AG20443 (cell line): ENCODE data around the gene MED9.

ENCODE experiments used
- DNase-seq: peaks from one replicate; pipeline ENCODE4 v3.0.0; 2012; ENCODE audit warnings: low spot score, mixed read lengths

The MED9 gene

DNA sequence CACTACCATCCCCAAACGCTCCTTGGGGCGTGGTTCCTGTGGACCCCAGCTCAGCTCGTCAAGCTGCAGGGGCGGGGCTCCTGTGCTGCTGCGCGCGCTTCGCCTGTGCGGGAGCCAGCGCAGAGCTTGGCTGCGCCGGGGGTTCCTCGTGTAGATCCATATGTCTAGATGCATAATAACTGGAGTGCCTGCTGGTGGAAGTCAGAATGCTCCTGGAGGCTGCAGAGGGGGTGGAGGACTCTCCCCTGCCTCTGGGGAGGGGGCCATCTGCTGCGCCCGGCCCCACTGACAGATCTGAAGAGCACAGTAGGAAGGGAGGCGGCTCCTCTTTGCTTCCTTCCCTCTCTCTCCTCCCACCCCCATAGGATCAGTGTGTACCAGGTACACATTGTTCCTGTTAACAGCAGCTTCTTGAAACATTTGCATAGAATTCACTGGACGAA lies 14.8 kb downstream of the MED9 start:
- DNase-seq: no peak

GRCh38 chr17:17492085-17492484 lies 15.3 kb downstream of the MED9 start:
- no peak for DNase-seq

DNA sequence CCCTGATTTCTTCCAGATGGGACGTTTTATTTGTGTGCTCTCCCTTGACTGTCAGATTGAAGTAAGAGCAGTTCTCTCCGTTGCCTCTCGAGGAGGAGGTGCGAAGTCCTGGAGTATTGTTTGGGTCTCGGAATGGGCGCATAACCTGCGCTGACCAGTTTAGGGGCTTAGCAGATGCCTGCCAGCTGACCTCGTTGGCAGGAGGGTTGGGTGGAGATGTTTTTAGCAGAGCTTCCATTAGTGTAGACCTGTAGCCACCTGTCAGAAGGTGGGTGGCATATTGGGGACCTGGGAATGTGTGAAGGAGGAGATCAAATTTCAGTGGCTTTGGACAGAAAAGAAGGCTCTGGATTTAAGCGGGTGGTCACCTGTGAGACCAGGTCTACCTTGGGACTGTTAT lies 15.8 kb downstream of the MED9 start:
- no peak for DNase-seq

GRCh38 chr17:17493249-17493985 lies 16.6 kb downstream of the MED9 start:
- no peak for DNase-seq

GRCh38 chr17:17493986-17494466 lies 17.2 kb downstream of the MED9 start:
- DNase-seq: no peak

GRCh38 chr17:17494499-17494869 lies 17.7 kb downstream of the MED9 start:
- no peak for DNase-seq

GRCh38 chr17:17494870-17495535 lies 18.2 kb downstream of the MED9 start:
- peak; percentile 49 for DNase-seq

DNA sequence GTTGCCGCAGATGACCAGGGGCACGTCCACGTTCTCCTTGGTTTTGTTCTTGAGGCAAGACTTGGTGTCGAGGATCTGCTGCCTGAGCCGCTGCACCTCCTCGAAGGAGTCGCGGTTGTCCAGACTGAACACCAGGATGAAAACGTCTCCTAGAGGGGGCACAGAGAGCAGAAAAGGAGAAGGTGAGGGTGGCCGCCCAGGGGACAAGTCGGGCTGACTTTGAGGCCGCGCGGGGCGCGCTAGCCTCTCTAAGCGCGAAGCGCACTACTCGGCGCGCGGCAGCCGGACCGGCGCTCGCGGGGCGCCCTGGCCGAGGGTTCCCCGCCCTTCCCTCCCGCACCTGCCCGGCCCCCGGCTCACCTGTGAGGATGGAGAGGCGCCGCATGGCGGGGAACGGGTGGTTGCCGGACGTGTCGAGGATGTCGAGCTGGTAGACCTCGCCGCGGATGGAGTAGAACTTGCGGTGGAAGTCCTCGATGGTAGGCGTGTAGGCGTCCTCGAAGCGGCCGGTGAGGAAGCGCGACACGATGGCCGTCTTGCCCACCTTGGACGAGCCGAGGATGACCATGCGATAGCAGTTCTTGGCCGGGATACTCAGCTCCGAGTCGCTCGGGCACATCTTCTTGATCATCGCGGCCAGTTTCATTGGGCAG lies 18.9 kb downstream of the MED9 start:
- no peak for DNase-seq

DNA sequence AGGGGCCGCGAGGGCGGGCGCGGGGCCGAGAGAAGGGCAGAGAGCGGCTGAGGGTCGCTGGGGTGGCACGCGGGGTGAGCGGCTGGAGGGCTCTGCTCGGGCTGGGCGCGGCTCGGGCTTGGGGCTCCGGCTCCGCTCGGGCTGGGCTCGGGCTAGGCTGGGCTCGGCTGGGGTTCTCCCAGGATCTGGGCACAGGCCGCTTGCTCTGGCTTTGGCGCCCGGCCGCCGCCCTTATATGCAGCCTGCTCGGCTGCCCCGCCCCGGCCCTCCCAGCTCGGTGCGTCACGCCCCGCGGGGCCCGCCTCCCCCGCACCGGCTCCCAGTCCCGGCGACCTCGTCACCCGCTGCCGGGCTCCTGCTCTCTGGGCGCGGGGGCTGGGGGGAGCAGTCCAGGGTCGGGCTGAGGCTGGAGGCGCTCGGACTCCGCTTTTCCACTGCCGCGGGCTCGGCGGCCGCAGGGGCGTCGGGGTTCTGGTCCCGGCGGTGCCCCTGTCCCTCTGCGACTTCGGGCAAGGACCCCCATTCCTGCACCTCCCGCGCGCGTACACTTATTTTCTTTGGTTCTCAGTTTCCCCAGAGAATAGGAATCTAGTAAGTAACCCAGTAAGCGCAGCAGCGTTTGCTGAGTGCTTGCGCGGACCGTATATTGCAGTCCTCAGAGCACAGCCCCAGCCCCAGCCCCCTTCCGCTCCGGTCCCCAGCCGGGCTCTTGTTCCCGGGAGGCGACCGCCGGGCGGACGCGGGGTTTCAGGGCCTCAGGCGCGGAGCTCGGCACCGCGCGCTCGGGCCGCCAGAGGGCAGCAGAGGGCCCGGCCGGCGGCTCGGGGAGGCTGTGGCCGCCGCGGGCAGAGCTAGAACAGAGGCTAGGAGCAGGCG lies 19.6 kb downstream of the MED9 start, which contains the start of gene RASD1:
RASD1 (minus strand) TSS at position 207 of the 876 bp plus-strand sequence. CDS start 214 bp downstream, outside the sequence.
- DNase-seq: peak; percentile 99

DNA sequence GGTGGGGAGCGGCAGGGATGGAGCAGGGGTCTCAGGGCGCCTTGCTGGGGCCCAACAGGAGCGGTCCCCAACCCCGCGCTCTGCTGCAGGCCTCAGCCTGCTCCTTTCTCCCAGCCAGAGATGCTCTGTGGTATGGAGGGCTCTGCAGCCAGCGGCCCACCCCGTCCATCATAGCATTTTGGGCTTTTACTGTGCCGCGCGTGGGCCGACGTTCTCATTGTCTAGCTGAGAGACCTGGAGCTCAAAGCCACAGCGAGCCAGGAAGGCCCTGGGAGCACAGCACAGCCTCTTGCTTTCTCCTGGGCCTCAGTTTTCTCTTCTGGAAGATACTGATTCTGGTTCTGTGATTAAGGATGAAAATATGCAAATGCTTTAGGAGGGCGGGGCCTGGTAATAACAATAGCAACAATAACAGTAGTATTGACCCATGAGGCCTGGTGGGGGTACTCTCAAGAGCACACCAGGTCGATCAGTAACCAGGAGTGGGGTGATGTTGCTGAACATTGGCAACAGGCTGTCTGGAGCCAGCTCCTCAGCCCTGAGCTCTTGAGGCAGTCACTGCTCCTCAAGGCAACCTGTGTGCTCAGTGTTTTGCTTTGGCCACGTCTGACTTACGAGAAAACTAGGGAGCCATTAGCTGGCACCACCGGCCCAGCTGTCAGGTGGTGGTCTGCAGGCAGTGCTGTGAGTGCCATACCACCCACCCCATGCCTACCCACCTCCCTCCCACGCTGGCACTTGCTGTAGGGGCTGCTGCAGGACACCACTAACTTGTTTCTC lies 20.5 kb downstream of the MED9 start:
- DNase-seq: no peak

GRCh38 chr17:17497845-17498520 lies 21.2 kb downstream of the MED9 start:
- no peak for DNase-seq

GRCh38 chr17:17498606-17499301 lies 22.0 kb downstream of the MED9 start:
- DNase-seq: no peak

DNA sequence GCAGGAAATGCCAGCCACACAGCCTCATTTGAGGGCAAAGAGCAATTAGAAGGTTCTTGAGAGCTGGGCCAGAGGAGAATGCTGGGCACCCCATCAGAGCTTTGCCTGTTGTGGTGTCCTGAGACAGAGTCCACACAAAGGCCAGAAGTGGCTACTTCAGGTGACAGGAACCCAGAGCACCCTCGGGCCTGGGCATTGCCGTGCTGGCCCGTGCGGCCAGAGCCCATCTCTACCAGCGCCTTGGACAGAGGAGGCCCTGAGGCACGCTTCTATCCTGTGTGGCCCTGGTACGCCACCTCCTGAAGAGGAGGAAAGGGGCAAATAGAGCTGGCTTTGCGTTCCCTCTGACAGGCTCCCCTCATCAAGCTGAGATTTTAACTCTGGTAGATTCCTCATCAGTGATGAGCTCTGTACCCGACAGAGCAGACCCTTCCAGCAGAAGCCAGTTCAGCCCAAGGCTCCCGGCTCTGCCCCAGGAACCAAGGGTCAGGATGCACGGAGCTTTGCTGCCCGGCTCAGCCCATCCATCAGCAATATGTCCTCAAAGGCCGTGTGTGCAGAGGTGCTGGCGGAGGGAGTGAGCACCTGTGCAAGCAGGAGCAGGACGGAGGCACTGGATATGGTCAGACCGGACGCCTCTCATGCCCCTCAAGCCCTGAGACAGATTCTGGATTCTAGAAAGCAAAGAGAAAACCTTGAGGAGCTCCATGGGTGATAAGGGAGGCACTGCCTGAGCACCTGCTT lies 22.8 kb downstream of the MED9 start:
- DNase-seq: no peak

DNA sequence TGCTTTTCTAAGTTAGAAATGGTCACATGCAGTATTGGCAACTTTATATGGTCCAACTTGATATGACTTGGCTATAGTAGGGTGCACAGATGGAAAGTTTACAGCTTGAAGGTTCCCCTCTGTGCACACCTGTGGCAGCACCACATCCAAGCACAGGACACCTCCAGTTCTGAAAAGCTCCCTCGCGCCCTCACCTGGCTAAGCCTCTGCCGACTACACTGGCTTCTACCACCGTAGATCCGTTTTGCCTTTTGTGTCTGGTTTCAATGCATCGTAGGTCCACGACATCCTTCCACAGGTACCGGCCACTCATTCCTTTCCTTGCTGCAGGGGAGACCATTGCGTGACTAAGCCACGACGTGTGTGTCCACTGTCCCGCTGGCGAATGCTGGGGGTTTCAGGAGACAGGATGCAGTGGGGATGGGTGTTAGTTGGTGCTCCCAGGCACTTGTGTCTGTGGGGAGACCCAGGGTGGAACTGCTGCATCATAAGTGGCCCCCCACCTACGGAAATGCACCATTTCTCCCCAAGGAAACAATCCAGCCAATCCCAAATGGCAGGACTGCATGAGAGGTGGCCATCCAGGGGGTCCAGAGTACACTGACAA lies 24.3 kb downstream of the MED9 start:
- DNase-seq: no peak

GRCh38 chr17:17502741-17503565 lies 26.2 kb downstream of the MED9 start:
- DNase-seq: no peak

GRCh38 chr17:17503566-17504130 lies 26.8 kb downstream of the MED9 start:
- no peak for DNase-seq

DNA sequence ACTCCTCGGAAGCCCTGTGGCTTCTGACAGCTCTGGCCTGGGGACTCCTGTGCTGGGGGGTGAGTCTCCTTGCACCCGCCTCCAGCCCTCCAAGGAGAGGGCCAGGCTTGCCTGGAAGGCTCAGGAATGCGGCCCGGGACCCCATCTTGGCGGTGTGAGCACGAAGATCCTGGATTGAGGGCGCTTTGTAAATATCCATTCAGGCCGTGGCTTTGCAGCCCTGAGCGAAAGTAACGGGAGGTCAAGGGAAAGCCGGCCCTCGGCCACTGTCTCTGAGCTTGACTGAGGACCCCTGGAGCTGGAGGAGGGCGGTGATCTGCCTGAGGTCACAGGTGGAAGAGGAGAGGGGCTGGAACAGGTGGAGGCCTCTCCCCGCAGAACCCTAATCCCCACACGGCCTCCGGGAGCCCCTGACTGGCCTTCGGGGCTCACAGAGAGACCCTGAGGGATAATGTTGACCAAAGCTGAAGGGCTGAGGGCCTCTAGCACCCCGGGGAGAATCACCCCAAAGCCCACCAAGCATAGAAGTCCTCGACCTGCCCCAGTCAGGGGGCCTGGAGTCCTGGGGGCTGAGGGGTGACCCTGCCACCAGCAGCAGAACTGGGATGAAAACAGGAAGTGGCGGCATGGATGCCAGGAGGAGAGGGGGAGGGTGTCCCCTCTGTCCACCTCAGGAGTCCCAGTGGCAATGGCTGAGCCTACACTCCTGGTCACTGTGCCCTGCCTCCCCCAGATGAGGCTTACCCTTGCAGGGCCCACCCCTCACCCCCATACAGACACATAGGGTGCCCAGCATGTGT lies 27.7 kb downstream of the MED9 start:
- no peak for DNase-seq
